PFSK-1 (cell line): Measurements from ENCODE around the gene CRCP.

Experiments
- POLR2AphosphoS5 ChIP-seq: IDR thresholded peaks from 2 replicates; pipeline ENCODE4 v1.6.1; 2012; ENCODE audit warnings: low read depth, mild to moderate bottlenecking, control low read depth, low read length, moderate library complexity
- SIN3A ChIP-seq: IDR thresholded peaks from 2 replicates; pipeline ENCODE4 v1.6.1; 2012; ENCODE audit warnings: mild to moderate bottlenecking, low read length, moderate library complexity, borderline replicate concordance; ENCODE audit not compliant: insufficient read depth

DNA sequence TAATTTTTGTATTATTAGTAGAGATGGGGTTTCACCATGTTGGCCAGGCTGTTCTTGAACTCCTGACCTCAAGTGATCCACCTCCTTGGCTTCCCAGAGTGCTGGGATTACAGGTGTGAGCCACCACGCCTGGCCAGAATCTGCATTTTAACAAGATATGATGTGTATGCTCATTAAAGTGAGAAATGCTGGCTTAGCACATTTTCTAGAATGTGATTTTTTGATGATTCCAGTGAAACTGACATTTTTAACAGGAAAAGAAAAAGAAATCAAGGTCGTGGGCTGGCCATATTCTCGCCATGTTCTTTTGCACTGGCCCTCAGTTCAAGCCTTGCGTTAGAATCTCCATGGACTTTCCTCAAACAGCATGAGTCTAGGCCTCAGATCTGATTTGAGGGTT, 72.3 kb downstream of the CRCP start:
- TF ChIP-seq SIN3A: no peak
- TF ChIP-seq POLR2AphosphoS5: no peak
